GM19467 (cell line): ENCODE results near the gene APBA1.
"Not testable (repeated sequence)": the region's sequence is repeated elsewhere in the genome, so short reads cannot be mapped to it uniquely, and the experiment has no call there.

Experiments
- ATAC-seq: cut with Tn5 transposase; IDR thresholded peaks from one replicate; pipeline ENCODE4 v1.9.1; 2021; ENCODE audit warnings: mild to moderate bottlenecking, moderate library complexity; ENCODE audit not compliant: unreplicated experiment

The APBA1 gene

DNA sequence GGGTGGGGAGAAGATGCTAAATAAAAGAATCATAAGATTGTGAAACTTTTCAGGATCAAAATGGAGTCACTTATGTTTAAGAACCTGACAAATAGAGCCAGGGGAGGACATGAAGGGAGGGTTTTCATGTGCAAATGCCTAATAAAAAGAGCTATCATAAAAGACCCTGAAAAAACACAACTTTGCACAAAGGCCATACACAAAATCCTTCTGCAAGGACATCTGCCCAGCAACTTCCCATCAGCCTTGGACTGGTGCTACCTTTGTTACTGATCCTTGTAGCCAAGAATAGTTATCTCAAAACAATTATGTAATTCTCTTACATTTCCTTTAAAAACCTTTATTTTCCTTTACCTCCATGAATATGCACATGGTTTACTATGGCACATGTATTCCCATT, 63.0 kb downstream of the APBA1 start:
- ATAC-seq: no peak

DNA sequence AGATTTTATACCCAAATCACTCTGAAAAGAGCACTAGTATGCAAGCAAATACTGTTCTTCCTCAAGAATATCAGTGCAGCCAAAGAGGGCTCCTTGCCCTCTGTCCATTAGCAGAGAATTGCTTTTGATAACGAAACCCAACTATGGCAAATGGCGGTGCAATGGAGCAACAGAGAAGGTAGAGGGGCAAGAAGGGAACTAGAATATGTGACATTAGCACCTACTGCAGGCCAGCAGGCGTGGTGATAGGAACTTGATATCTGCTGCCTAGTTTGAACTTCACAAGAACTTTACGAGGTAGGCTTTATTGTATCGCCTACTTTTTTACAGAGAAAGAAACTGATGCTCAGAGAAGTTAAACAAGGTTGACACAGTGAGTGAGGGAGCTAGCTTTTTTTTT, 66.1 kb downstream of the APBA1 start:
- no peak for ATAC-seq

DNA sequence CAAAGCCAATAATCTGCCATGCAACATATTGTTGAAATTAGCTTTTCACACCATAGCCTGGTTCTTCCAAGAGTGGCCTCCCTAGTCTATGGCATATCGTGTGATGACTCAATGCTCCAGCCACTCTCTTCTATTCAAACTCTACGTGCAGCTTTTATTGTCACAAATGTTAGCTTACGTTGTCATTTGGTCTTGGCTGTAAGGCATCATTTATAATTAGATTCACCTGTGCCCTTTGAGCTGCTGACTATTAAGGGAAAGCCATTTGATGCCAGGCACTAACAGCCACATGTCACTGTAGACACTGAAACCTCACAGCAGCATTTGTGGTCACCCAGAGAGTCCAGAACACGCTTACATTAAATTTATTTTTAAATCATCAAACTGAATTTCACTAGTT, 66.8 kb downstream of the APBA1 start:
- ATAC-seq: no peak

DNA sequence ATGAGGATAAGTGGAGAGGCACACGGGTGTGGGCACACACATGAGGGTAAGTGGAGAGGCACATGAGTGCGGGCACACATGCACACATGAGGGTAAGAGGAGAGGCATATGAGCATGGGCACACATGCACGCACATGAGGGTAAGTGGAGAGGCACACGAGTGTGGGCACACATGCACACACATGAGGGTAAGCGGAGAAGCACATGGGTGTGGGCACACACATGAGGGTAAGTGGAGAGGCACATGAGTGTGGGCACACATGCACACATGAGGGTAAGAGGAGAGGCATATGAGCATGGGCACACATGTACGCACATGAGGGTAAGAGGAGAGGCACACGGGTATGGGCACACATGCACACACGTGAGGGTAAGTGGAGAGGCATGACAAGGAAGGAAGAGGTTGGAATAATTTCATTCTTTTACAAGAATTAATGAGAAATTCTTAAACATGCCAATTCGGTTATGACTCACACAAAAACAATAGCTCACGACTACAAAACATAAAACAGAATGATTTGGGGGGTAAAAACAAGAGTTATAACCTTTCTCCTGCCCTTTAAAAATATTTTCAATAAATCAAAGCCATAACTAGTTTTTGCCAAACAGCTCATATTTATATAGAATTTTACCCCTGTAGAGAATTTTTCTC, 67.5 kb downstream of the APBA1 start:
- ATAC-seq: no peak

DNA sequence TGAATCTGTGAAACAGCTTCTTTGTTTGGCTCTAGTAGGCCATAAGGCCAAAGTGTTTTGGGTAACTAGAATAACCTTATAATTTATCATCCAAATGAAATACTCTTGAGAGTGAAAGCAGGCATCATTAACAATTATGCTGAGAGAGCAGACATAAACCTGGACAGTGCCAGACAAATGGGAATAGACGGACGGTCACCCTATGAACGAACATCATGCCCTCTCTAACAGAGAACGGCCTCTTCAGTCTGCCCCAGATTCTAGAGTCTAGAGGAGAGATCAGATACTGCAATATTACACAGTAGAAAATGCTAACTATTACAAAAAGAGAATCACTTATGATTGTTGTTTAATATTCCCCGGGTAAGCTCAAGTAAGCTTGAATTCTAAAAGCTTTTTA, 68.5 kb downstream of the APBA1 start:
- ATAC-seq: no peak

DNA sequence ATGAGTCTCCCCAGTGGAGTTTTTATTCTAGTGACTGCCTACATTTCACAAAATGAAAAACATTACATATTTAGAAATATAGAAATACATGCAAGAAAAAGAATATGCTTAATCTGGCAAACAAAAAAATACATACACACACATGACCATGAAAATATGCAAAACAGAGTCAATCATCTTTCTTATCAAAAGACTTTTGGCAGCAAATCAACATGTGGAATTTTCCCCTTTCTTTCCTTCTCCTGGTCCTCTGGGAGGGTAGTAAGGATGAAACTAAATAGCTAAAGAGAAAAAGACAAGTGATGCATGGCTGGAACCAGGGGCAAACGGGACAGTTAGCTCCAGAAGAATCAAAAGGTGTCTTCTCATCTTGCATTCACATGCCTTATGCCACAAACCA, 69.4 kb downstream of the APBA1 start:
- no peak for ATAC-seq

DNA sequence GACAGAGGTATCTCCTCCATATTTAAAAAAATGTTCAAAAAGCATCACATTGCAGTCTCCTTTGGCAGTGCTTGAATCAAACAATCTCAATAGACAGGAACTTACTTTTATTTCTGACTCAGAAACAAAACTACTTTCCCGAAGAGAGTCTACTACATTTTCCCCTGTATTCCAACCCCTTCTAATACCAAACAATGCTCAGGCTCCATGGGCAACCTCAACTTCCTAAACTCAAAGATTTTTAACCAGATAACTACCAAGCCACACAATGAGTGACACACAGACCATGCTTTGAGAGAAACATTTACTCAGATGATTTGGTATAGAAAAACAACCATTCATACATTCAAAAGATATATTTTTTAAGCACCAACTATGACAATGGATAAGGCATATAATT, 70.5 kb downstream of the APBA1 start:
- ATAC-seq: no peak

DNA sequence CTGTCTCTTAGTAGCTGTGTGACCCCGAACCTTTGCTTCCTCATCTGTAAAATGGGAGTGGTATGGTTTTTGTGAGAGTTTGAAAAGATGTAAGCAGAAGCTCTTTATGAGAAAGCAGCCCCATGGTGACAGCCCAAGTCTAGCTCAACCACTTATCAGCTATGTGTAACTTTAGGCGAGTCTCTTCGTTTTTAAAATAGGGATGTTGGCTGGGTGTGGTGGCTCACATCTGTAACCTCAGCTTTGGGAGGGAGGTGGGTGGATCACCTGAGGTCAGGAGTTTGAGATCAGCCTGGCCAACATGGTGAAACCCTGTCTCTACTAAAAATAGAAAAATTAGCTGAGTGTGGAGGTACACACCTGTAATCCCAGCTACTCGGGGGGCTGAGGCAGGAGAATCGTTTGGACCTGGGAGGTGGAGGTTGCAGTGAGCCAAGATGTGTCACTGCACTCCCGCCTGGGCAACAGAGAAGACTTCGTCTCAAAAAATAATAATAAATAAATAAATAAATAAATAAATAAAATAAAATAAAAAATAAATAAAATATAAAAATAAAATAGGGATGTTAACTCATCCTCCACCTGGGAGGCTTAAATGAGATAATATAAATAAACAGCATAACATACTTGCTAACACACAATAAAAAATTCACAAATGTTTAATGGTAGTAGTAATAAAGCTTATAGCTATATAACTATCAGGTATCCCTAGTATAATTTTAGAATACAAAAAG, 71.7 kb downstream of the APBA1 start:
- ATAC-seq: no peak

DNA sequence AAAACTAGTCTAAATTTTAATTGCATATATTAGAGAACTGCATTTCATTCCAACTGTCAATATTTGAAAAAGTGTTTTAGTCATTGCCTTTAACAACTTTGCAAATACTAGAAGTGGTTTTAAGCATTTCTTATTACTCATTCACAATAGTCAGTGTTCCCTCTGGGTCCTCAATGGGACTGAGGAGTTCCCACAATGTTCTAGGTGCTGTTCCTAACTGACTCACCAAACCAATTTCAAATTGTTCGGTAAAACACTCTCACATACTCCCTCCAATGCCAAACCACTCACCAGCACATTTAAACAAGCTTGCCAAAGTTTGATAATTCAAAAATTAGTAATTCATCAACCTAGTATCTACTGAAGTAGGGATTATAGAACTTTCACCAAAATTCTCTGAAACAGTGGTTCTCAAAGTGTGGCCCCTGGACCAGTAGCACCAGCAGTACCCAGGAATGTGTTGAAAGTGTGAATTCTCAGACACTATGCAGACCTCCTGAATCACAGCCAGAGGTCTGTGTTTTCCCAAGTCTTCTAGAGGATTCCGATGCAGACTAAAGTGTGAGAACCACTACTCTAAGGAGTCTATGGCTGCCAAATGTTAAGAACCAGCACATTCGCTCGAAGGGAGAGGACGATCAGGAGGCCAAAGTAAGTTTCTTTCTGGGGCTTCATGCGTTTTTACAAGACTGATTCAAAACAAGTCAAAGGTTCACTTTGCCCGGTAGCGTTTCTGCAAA, 72.8 kb downstream of the APBA1 start:
- ATAC-seq: no peak

DNA sequence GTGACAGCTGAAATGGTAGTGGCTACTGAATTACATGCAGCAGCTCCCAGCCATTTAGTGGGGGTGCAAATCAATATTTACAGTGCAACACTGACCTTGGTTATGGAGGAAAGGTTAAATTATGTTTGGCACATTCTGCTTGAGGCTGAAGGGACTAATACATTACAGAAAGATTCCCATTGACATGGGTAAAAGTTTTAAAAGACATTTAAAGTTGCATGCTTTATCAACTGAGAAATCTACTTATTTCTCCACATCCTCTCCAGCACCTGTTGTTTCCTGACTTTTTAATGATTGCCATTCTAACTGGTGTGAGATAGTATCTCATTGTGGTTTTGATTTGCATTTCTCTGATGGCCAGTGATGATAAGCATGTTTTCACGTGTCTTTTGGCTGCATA, 75.3 kb downstream of the APBA1 start:
- ATAC-seq: not testable (repeated sequence)

DNA sequence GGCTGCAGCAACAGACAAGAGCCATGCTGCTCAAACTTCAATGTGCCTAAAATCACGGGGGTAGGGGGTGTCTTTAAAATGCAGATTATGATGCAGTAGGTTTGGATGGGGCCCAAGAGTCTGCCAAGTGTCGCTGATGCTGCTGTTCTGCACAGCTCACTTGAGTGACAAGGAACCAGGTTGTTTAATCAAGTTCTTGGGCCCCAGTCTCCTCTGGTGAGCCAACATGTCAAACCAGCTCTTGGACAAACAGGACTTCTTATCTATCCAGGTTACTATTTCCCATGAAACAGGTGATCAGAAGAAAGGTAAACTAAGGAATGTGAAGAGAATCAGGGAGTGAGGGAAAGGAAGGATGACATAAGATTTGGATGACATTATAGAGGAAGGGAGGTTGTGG, 78.0 kb downstream of the APBA1 start:
- no peak for ATAC-seq

DNA sequence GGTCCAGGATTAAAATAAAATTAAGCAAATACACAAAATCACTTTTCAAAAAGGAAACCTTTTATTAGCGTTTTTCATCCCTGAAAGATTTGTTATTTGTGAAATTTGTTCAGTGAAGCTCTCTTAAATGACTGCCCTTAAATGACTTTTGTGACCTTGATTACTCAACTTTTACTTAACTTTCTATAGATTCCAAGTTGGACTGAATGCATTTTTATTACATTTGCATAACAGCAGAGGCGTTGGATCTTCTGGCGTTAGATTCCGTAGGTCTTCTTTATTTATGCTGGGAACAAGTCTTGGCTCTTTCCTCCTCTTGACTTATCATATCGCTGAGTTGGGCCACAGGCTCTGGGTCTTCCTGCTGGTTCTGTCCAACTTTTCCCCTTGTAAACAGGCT, 78.4 kb downstream of the APBA1 start:
- ATAC-seq: no peak

DNA sequence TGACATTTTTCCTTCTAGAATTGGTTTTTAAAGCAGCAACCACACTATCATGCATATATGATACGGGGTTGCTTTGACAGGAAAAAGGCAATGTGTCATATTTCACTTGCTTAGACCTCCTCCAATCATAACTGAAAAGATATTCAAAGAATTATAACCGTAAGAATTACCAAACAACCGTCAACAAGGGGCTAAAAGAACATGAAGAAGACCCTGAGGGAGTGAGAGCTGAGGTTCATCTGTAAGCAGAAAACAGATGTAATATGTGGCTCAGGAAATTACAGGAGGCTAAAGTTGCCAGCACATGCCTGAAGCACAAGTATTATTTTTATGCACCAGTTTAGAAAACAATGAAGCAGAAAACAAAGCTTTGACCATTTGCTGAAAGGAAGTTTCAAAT, 78.9 kb downstream of the APBA1 start:
- no peak for ATAC-seq

DNA sequence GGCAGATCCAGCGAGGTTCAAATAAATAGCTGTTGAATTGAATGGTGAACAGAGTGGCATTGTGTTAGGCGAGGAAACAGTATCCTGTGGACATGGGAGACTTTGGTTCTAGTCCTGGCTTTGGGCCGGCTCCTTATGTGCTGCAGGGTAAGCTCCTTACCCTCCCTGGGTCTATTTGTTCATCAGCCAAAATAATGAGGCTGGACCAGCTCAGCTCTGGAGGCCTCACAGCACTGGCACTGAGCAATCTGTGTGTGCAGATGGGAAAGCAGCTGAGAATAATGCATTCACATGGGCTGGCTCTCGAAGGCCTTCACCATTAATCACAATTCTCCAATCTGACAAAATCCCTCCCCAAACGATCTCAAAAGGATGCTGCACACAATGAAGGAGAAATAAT, 81.9 kb downstream of the APBA1 start:
- ATAC-seq: no peak

DNA sequence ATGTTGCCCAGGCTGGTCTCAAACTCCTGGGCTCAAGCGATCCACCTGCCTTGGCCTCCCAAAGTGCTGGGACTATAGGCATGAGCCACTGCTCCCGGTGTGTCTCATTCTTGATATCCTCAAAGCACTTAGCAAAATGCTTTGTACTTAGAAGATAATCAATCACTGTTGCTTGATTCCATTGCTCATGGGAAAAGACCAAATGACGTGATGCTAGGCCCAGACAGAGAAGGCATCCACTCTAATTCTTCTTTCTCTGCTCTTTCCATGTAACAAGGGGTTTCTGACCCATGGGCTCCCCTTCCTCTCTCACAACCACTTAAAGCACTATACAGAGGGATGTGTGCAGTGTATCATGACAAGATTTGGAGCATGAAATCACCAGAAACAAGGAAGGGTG, 83.0 kb downstream of the APBA1 start:
- no peak for ATAC-seq

DNA sequence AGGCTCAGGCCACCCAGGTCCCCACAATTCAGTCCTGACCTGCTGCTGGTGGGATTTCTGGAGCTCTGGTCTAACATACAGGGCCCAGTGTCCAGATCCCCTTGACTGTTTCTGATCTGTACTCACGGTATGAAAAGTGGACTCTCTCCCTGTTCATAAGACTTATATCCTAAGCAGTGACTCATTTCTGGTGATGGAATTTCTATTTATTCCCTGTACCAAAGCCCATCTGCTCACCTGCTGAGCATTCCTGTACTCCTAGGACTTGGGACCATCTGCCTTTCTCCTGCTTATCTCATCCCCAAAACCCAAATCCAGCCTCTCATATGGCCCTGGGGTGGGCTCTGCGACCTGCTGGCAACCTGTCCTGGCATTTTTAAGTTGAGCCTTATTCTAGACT, 86.6 kb downstream of the APBA1 start:
- no peak for ATAC-seq

DNA sequence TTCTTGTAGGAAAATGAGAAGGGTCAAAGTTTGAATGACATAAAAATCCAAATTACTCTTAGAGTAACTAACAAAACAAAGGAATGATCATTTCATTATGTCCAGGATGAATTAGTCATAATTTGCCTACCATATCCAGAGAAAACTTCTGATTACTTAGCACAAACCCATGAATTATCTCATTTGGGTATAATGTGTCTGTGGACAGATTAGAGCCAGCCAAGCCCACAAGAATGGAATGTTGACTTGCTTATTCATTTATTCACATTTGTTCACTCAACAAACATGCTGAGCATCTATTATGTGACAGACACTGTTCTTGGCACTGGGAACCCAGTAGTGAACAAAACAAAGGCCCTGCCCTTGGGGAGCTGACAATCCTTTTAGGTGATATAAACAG, 87.4 kb downstream of the APBA1 start:
- no peak for ATAC-seq

DNA sequence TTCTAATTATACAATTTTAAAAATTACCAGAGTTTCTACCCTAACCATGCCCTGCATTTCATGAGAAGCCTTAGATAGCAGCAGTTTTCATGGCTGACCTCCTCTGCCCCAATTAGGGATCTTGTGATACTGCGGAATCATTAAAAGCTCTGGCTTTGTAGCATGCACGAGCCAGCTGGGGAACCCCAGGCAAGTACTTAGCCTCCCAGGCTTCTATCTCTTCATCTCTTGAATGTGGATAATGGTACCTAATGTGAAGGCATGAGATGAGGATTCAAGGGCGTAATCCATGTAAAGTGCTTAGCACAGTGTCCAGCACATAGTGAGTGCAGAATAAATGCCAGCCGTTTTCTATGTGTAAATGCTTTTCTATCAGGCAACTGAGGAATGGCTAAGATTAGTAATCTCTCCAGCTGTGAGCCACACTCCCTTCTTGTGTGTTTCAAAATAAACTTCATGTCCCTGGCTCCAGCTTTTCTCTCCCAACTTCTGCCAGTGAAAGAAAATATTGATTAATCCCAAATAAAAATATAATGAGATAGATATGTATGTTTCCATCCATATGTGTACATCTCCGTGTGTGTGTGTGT, 88.4 kb downstream of the APBA1 start:
- ATAC-seq: no peak

DNA sequence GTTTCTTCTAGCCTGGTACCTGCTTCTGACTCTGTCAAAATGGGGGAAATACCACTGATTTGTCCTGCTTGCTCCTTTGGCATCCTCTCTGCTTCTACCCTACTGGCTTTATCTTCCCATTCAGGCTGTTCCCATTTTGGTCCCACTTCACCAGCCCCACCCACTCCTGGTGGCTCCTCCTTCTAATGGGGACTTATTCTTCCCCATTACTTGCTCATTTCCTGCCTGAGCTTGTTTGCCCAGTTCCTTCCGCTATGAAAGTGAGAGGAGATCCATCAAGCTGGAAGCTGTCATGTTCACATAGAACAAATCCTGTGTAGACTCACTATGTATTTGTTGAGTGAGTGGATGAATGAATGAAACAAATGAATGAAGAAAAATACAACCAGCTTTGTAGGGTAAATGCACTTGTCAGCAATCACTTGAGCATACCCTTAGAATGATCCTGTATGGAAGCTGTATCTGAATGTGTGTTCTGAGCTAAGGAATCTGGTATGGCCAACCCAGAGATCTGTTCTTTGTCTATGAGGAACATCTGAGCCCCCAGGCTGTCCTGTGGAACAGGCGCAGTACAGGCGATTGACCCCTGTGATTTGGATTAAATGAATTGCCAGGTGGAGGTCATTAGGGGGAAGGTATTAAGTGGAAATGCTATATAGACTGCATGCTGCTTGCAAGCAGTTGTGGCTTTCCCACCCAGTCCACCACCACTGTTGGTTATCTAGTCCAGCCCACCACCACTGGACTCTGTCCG, 89.5 kb downstream of the APBA1 start:
- ATAC-seq: no peak

DNA sequence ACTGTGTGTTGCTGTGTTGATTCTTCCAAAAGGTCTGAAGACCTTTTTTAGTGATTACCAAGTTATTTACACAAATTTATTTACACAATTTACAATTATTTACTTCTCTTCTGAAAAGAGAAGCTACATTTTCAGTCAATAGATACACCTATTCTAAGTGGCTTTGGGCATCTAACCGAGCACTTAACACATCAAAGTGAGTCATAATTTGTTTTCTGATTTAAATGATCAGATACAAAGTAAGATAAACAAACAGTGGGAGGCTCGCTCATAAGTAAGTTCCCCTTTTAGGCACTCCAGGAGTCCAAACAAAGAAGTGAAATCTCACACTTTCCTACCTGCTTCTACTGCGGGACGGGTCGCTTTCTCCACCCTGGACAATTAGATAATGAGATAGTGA, 90.2 kb downstream of the APBA1 start:
- no peak for ATAC-seq

DNA sequence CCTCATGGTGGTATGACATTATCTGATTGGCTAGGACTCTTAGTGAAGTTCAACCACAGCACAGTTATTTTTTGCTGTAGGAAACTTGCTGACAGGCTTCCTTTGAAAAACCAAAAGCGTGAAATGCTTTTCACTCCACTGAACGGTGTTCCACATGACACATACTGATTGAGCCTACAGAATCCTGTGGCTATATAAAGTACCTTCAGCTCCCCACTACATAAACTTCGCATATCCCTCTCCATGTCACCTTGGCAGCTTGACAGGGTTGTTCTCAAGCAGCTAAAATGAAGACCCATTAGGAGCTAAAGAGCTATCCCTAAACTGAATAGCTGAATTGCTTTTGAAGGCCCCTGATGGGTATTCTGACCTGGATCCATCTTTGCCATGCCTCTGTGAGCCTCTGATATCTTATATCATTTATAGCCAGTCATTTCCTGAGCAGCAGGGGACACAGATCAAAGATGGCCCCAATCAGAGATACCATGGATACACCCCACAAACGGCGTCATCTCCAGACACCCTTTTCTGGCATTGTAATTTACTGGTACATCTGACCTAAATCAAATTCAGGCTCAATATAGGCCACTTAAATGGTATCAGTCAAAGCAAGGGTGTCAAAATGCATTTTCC, 91.5 kb downstream of the APBA1 start:
- ATAC-seq: no peak
